ENCODE measurements around the gene NOL9.

- TF ChIP-seq POLR2AphosphoS5 (IDR thresholded peaks at IDR 0.05; ENCODE audit: low read depth, low read length) (peak; percentile 90), POLR2A (IDR thresholded peaks at IDR 0.05; ENCODE audit: low read depth, low read length) (peak; percentile 96)
Measured at GRCh38 chr1:6579374-6580118, 25.2 kb upstream of the NOL9 start, which contains the start of gene ZBTB48.
